Measurements from ENCODE around the gene KRT24. TPM values are rescaled to one million over a fixed set of nuclear protein-coding genes. Genes with fewer than 3 reads are reported as not detected.

KRT24 gene
- total RNA-seq, 1 donor from 2014 or later = not detected

GRCh38 chr17:40671282-40671681 lies 32.3 kb downstream of the KRT24 start:
- H3K4me1 Mint-ChIP-seq (ENCODE audit: low read depth, unreplicated experiment) = peaks cover under 1% of the 10 kb centered on the region
- FAIRE-seq = no peak

GRCh38 chr17:40666331-40666730 lies 37.2 kb downstream of the KRT24 start:
- H3K4me2 ChIP-seq (ENCODE audit: low read length) = no peak overlapping the region
- H3K4me1 ChIP-seq (ENCODE audit: insufficient read depth, low read length) = no peaks in the 10 kb centered on the region
- H3K27ac Mint-ChIP-seq (ENCODE audit: unreplicated experiment) = no peak overlapping the region
- H3K36me3 Mint-ChIP-seq (ENCODE audit: low read depth, unreplicated experiment) = no peaks in the 10 kb centered on the region
- no peak for FAIRE-seq
- no peak for DNase-seq (ENCODE audit: low read depth)
- no peak overlapping the region for H2AFZ ChIP-seq (ENCODE audit: low read depth, low read length)
- no peaks in the 10 kb centered on the region for H3K36me3 ChIP-seq (ENCODE audit: insufficient read depth, low read length)
- no peaks in the 10 kb centered on the region for H3K9me3 Mint-ChIP-seq (ENCODE audit: unreplicated experiment)
- H4K20me1 ChIP-seq (ENCODE audit: insufficient read depth, low read length) = no peaks in the 10 kb centered on the region
- H3K4me1 Mint-ChIP-seq (ENCODE audit: low read depth, unreplicated experiment) = peaks cover 1% of the 10 kb centered on the region
- no peak overlapping the region for H3K27ac ChIP-seq (ENCODE audit: low read depth, low read length)
- no peak overlapping the region for H3K4me3 Mint-ChIP-seq (ENCODE audit: unreplicated experiment)
- no peaks in the 10 kb centered on the region for H3K79me2 ChIP-seq (ENCODE audit: insufficient read depth, low read length)
- no peak overlapping the region for H3K9ac ChIP-seq (ENCODE audit: low read length)
- H3K27me3 ChIP-seq (ENCODE audit: insufficient read depth, low read length) = peaks cover 39% of the 10 kb centered on the region
- no peaks in the 10 kb centered on the region for H3K9me3 ChIP-seq (ENCODE audit: insufficient read depth, low read depth, low read length)
- no peak for TF ChIP-seq EZH2 (IDR thresholded peaks at IDR 0.05; ENCODE audit: insufficient read depth, low read length)
- no peak for TF ChIP-seq CTCF (IDR thresholded peaks at IDR 0.05; ENCODE audit: insufficient read depth, low read depth, low read length)
- H3K27me3 Mint-ChIP-seq (ENCODE audit: low read depth, unreplicated experiment) = peaks cover 9% of the 10 kb centered on the region
- H3K4me3 ChIP-seq (ENCODE audit: insufficient read depth, low read depth, low read length) = no peak overlapping the region

More at GRCh38 chr17:40671282-40671681, 32.3 kb downstream of the KRT24 start:
- no peak for DNase-seq (ENCODE audit: low read depth)
- no peaks in the 10 kb centered on the region for H4K20me1 ChIP-seq (ENCODE audit: insufficient read depth, low read length)
- no peak overlapping the region for H2AFZ ChIP-seq (ENCODE audit: low read depth, low read length)
- no peak for TF ChIP-seq EZH2 (IDR thresholded peaks at IDR 0.05; ENCODE audit: insufficient read depth, low read length)
- no peak for TF ChIP-seq CTCF (IDR thresholded peaks at IDR 0.05; ENCODE audit: insufficient read depth, low read depth, low read length)
- no peak overlapping the region for H3K27ac ChIP-seq (ENCODE audit: low read depth, low read length)
- no peaks in the 10 kb centered on the region for H3K36me3 ChIP-seq (ENCODE audit: insufficient read depth, low read length)
- peak overlapping the region; percentile 7 for H3K4me3 Mint-ChIP-seq (ENCODE audit: unreplicated experiment)
- H3K27me3 Mint-ChIP-seq (ENCODE audit: low read depth, unreplicated experiment) = peaks cover 4% of the 10 kb centered on the region
- H3K9me3 Mint-ChIP-seq (ENCODE audit: unreplicated experiment) = no peaks in the 10 kb centered on the region
- no peak overlapping the region for H3K9ac ChIP-seq (ENCODE audit: low read length)
- H3K4me2 ChIP-seq (ENCODE audit: low read length) = no peak overlapping the region
- H3K9me3 ChIP-seq (ENCODE audit: insufficient read depth, low read depth, low read length) = no peaks in the 10 kb centered on the region
- H3K4me1 ChIP-seq (ENCODE audit: insufficient read depth, low read length) = no peaks in the 10 kb centered on the region
- H3K27ac Mint-ChIP-seq (ENCODE audit: unreplicated experiment) = no peak overlapping the region
- no peaks in the 10 kb centered on the region for H3K36me3 Mint-ChIP-seq (ENCODE audit: low read depth, unreplicated experiment)
- no peaks in the 10 kb centered on the region for H3K79me2 ChIP-seq (ENCODE audit: insufficient read depth, low read length)
- no peak overlapping the region for H3K4me3 ChIP-seq (ENCODE audit: insufficient read depth, low read depth, low read length)
- peaks cover 36% of the 10 kb centered on the region for H3K27me3 ChIP-seq (ENCODE audit: insufficient read depth, low read length)

- TF ChIP-seq CTCF (IDR thresholded peaks at IDR 0.05; ENCODE audit: insufficient read depth, low read depth, low read length) (no peak), EZH2 (IDR thresholded peaks at IDR 0.05; ENCODE audit: insufficient read depth, low read length) (no peak)
- no peak within 1 kb of the TSS for H3K27ac ChIP-seq (ENCODE audit: low read depth, low read length)
- H3K4me3 ChIP-seq (ENCODE audit: insufficient read depth, low read depth, low read length) = peak within 1 kb of the TSS; percentile 30
- Mint-ChIP-seq H3K27me3 (ENCODE audit: low read depth, unreplicated experiment) (peaks cover 9% of the 10 kb centered on the region), H3K4me1 (ENCODE audit: low read depth, unreplicated experiment) (peaks cover 1% of the 10 kb centered on the region), H3K27ac (ENCODE audit: unreplicated experiment) (no peak within 1 kb of the TSS), H3K4me3 (ENCODE audit: unreplicated experiment) (peak within 1 kb of the TSS; percentile 52), H3K36me3 (ENCODE audit: low read depth, unreplicated experiment) (no peaks in the 10 kb centered on the region), H3K9me3 (ENCODE audit: unreplicated experiment) (no peaks in the 10 kb centered on the region)
- no peaks in the 10 kb centered on the region for H3K9me3 ChIP-seq (ENCODE audit: insufficient read depth, low read depth, low read length)
- no peaks in the 10 kb centered on the region for H3K4me1 ChIP-seq (ENCODE audit: insufficient read depth, low read length)
- no peaks in the 10 kb centered on the region for H3K79me2 ChIP-seq (ENCODE audit: insufficient read depth, low read length)
- DNase-seq (ENCODE audit: low read depth) = no peak
- no peak within 1 kb of the TSS for H2AFZ ChIP-seq (ENCODE audit: low read depth, low read length)
- no peaks in the 10 kb centered on the region for H4K20me1 ChIP-seq (ENCODE audit: insufficient read depth, low read length)
- H3K4me2 ChIP-seq (ENCODE audit: low read length) = peak within 1 kb of the TSS; percentile 61
- H3K9ac ChIP-seq (ENCODE audit: low read length) = no peak within 1 kb of the TSS
- H3K27me3 ChIP-seq (ENCODE audit: insufficient read depth, low read length) = peaks cover 36% of the 10 kb centered on the region
- no peak for FAIRE-seq
- H3K36me3 ChIP-seq (ENCODE audit: insufficient read depth, low read length) = no peaks in the 10 kb centered on the region
Observed at GRCh38 chr17:40664582-40665333, 38.8 kb downstream of the KRT24 start, which contains the start of gene KRT222. TSS of gene KRT222 (minus strand) at chr17:40665177. CDS start at chr17:40665099, 78 bp downstream.

Data from astrocyte (in vitro differentiated cells and primary cell).